AG09309 (cell line): ENCODE data around the gene PPP1R27.

Experiments
- DNase-seq: peaks from one replicate; pipeline ENCODE4 v3.0.0-alpha.2; 2010; ENCODE audit warnings: low read depth
- H3K4me3 ChIP-seq: 2 replicates; pipeline ENCODE4 v1.5.1; 2011; ENCODE audit warnings: mild to moderate bottlenecking, low read depth, low read length, moderate library complexity; ENCODE audit not compliant: control insufficient read depth
- TF ChIP-seq, protein P1 (sequence below): IDR thresholded peaks from 2 replicates; pipeline ENCODE4 v1.5.1; 2011; ENCODE audit warnings: mild to moderate bottlenecking, low read depth, low read length, inconsistent platforms; ENCODE audit not compliant: insufficient read depth, control insufficient read depth; ENCODE audit errors: missing control alignments

The PPP1R27 gene

DNA sequence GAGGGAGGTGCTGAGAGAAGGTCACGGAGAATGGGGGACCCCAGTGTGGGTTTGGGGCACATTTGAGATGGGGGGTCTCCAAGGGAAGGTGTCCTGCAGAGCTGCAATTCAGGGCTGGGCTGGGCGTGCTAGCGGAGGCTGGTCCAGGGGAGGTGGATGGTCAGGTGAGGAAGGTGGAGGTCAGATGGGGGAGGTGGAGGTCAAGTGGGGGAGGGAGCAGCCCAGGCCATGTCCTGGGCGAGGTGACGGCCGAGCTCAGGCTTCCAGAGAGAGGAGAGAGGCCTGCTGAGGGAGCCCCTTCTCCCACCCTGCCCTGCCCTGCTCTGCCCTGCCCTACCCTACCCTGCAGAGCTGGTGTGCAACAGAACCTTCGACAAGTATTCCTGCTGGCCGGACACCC is 24.4 kb downstream of the PPP1R27 start:
- DNase-seq, result no peak

GRCh38 chr17:81809556-81809998 is 25.3 kb downstream of the PPP1R27 start:
- no peak overlapping the region for H3K4me3 ChIP-seq
- DNase-seq, result no peak
- TF ChIP-seq, protein P1, sequence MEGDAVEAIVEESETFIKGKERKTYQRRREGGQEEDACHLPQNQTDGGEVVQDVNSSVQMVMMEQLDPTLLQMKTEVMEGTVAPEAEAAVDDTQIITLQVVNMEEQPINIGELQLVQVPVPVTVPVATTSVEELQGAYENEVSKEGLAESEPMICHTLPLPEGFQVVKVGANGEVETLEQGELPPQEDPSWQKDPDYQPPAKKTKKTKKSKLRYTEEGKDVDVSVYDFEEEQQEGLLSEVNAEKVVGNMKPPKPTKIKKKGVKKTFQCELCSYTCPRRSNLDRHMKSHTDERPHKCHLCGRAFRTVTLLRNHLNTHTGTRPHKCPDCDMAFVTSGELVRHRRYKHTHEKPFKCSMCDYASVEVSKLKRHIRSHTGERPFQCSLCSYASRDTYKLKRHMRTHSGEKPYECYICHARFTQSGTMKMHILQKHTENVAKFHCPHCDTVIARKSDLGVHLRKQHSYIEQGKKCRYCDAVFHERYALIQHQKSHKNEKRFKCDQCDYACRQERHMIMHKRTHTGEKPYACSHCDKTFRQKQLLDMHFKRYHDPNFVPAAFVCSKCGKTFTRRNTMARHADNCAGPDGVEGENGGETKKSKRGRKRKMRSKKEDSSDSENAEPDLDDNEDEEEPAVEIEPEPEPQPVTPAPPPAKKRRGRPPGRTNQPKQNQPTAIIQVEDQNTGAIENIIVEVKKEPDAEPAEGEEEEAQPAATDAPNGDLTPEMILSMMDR, result no peak

More for the DNA sequence above, 24.4 kb downstream of the PPP1R27 start:
- H3K4me3 ChIP-seq, result no peak overlapping the region
- TF ChIP-seq, protein P1, result no peak

DNA sequence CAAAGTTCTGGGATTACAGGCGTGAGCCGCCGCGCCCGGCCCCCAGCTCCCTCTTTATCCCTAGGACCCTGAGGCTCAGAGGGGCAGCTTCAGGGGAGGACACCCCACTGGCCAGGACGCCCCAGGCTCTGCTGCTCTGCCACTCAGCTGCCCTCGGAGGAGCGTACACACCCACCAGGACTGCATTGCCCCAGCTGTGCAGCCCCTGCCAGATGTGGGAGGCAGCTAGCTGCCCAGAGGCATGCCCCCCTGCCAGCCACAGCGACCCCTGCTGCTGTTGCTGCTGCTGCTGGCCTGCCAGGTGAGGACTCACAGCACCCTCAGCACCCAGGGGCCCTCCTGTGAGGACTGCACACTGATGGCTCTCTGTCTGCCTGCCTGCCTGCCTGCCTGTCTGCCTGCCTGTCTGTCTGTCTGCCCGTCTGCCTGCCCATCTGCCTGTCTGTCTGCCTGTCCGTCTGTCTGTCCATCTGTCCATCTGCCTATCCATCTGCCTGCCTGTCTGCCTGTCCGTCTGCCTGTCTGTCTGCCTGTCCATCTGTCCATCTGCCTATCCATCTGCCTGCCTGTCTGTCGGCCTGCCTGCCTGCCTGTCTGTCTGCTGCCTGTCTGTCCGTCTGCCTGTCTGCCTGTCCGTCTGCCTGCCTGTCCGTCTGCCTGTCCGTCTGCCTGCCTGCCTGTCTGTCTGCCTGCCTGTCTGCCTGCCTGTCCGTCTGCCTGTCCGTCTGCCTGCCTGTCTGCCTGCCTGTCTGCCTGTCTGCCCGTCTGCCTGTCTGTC is 25.9 kb downstream of the PPP1R27 start:
- TF ChIP-seq, protein P1, result no peak
- H3K4me3 ChIP-seq, result no peak overlapping the region
- no peak for DNase-seq

GRCh38 chr17:81807839-81808238 is 27.0 kb downstream of the PPP1R27 start:
- TF ChIP-seq, protein P1, result no peak
- DNase-seq, result no peak
- H3K4me3 ChIP-seq, result no peak overlapping the region

DNA sequence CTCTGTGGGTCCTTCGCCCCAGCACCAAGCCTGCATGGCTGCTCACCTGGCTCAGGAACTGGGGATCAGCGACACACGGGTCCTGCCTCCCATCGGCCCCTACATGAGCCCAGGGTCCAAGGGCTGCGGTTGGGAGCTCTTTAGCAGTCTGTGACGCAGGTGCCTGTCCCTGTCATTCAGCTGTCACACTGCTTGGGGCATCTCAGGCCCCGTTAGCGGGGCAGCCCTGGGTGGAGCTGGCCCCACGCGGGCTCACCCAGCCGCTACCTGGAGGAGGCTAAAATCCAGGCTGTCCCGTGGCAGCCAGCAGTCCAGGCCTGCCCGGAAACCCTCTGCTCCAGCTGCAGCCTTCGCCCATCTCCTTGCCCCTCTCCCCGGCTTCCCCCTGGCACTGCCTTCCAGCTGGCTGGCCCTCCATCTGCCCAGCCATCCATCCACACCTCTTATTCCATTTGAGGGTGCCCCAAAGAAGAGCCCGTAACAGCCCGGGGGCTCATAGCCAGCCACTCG is 27.6 kb downstream of the PPP1R27 start:
- DNase-seq, result no peak
- no peak overlapping the region for H3K4me3 ChIP-seq
- TF ChIP-seq, protein P1, result no peak

DNA sequence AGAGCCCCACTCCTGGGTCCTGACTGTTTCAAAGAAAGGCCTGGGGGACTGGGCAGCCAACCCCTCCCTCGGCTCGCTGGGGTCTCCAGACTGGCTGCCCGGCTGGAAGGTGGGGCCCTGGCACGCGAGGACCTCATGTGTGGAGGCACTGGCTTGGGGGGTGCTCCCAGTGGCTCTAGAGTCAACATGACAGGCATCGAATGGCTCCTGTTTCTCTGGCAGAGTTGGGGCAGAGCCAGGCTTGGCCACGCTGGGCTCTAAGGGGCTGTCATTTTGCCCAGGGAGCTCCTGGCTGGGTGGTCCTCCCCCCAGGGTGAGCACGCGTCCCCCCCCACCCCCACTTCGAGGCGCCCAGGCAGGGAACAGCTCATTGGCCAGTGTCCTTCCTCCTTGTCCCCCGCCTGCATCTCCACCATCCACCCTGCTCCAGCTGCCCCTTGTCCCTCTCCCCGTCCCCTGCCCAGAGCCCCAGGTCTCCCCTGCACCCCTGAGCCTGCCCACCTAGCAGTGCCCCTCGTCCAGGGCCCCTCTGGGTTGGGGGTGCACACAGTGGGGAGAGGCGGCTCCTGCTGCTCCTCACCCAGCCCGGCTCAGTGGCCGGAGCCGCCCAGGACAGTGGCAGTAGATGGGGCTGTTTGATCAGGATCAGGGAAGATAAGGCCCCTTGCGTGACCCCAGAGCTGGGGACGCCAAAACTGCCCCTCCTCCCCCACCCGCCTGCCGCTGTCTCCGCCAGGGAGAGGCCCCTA is 28.2 kb downstream of the PPP1R27 start:
- no peak for DNase-seq
- H3K4me3 ChIP-seq, result no peak overlapping the region
- TF ChIP-seq, protein P1, result no peak
